GM18498 (cell line): ENCODE data around the gene ZNF462.

Experiments
- ATAC-seq: cut with Tn5 transposase; IDR thresholded peaks from one replicate; pipeline ENCODE4 v1.9.1; 2021; ENCODE audit warnings: mild to moderate bottlenecking, moderate library complexity; ENCODE audit not compliant: unreplicated experiment

The ZNF462 gene

GRCh38 chr9:106927916-106928315, 65.0 kb downstream of the ZNF462 start:
- ATAC-seq = no peak

- ATAC-seq = no peak
These were observed 65.4 kb downstream of the ZNF462 start for GRCh38 chr9:106928350-106928749.

GRCh38 chr9:106929471-106930177, 66.7 kb downstream of the ZNF462 start:
- no peak for ATAC-seq

GRCh38 chr9:106930477-106930876, 67.5 kb downstream of the ZNF462 start:
- no peak for ATAC-seq

GRCh38 chr9:106931466-106931865, 68.5 kb downstream of the ZNF462 start:
- no peak for ATAC-seq

- ATAC-seq = no peak
These were observed 69.2 kb downstream of the ZNF462 start for GRCh38 chr9:106932178-106932577.

GRCh38 chr9:106932675-106933074, 69.7 kb downstream of the ZNF462 start:
- ATAC-seq = no peak

- ATAC-seq = no peak
These were observed 70.5 kb downstream of the ZNF462 start for GRCh38 chr9:106933470-106933869.

GRCh38 chr9:106934442-106935238, 71.7 kb downstream of the ZNF462 start:
- no peak for ATAC-seq

GRCh38 chr9:106936680-106937079, 73.7 kb downstream of the ZNF462 start:
- no peak for ATAC-seq

GRCh38 chr9:106941916-106942315, 79.0 kb downstream of the ZNF462 start:
- no peak for ATAC-seq

GRCh38 chr9:106945727-106946660, 83.0 kb downstream of the ZNF462 start:
- ATAC-seq = no peak

GRCh38 chr9:106947106-106947900, 84.3 kb downstream of the ZNF462 start:
- no peak for ATAC-seq

GRCh38 chr9:106953174-106953573, 90.2 kb downstream of the ZNF462 start:
- no peak for ATAC-seq

- no peak for ATAC-seq
These were observed 91.6 kb downstream of the ZNF462 start for GRCh38 chr9:106954558-106954957.

- ATAC-seq = no peak
These were observed 92.2 kb downstream of the ZNF462 start for GRCh38 chr9:106954974-106955850.

- ATAC-seq = no peak
These were observed 94.0 kb downstream of the ZNF462 start for GRCh38 chr9:106956971-106957370.

GRCh38 chr9:106958955-106959657, 96.1 kb downstream of the ZNF462 start:
- no peak for ATAC-seq

- no peak for ATAC-seq
These were observed 97.3 kb downstream of the ZNF462 start for GRCh38 chr9:106960258-106960657.
